Skeletal muscle satellite cell (primary cell): ENCODE data around the gene USB1.

ENCODE experiments used
- H3K27me3 ChIP-seq: 2 replicates; pipeline ENCODE4 v1.7.0; 2013; ENCODE audit warnings: low read length; ENCODE audit not compliant: control insufficient read depth, insufficient read depth
- H3K36me3 ChIP-seq: 2 replicates; pipeline ENCODE4 v1.7.0; 2013; ENCODE audit warnings: mild to moderate bottlenecking, control low read depth, low read length; ENCODE audit not compliant: insufficient read depth
- H3K4me1 ChIP-seq: 2 replicates; pipeline ENCODE4 v1.7.0; 2013; ENCODE audit warnings: low read length; ENCODE audit not compliant: control insufficient read depth, insufficient read depth
- H3K4me2 ChIP-seq: 2 replicates; pipeline ENCODE4 v1.7.0; 2013; ENCODE audit warnings: mild to moderate bottlenecking, low read length
- H3K4me3 ChIP-seq: 2 replicates; pipeline ENCODE4 v1.7.0; 2013; ENCODE audit warnings: low read length
- H3K9ac ChIP-seq: 2 replicates; pipeline ENCODE4 v1.7.0; 2013; ENCODE audit warnings: mild to moderate bottlenecking, low read depth, low read length, moderate library complexity
- H3K9me3 ChIP-seq: replicated peaks from 2 replicates; pipeline ENCODE4 v1.7.0; 2013; ENCODE audit warnings: mild to moderate bottlenecking, control low read depth, low read length

Gene USB1

GRCh38 chr16:57960310-57960709 is 40.9 kb upstream of the USB1 start:
- H3K27me3 ChIP-seq = peaks cover 38% of the 10 kb centered on the region
- no peak overlapping the region for H3K4me3 ChIP-seq
- no peaks in the 10 kb centered on the region for H3K9me3 ChIP-seq
- no peak overlapping the region for H3K9ac ChIP-seq
- no peak overlapping the region for H3K4me2 ChIP-seq
- peaks cover 5% of the 10 kb centered on the region for H3K4me1 ChIP-seq
- no peaks in the 10 kb centered on the region for H3K36me3 ChIP-seq

GRCh38 chr16:57960826-57961472 is 40.3 kb upstream of the USB1 start:
- no peaks in the 10 kb centered on the region for H3K36me3 ChIP-seq
- H3K4me1 ChIP-seq = peaks cover under 1% of the 10 kb centered on the region
- H3K4me3 ChIP-seq = no peak overlapping the region
- no peak overlapping the region for H3K4me2 ChIP-seq
- no peaks in the 10 kb centered on the region for H3K9me3 ChIP-seq
- H3K9ac ChIP-seq = no peak overlapping the region
- peaks cover 32% of the 10 kb centered on the region for H3K27me3 ChIP-seq

GRCh38 chr16:57961538-57961937 is 39.7 kb upstream of the USB1 start:
- no peak overlapping the region for H3K4me3 ChIP-seq
- no peaks in the 10 kb centered on the region for H3K9me3 ChIP-seq
- peaks cover 32% of the 10 kb centered on the region for H3K27me3 ChIP-seq
- H3K9ac ChIP-seq = no peak overlapping the region
- no peak overlapping the region for H3K4me2 ChIP-seq
- no peaks in the 10 kb centered on the region for H3K4me1 ChIP-seq
- H3K36me3 ChIP-seq = no peaks in the 10 kb centered on the region

GRCh38 chr16:57962046-57962445 is 39.2 kb upstream of the USB1 start:
- no peaks in the 10 kb centered on the region for H3K4me1 ChIP-seq
- H3K9ac ChIP-seq = no peak overlapping the region
- no peak overlapping the region for H3K4me2 ChIP-seq

GRCh38 chr16:57962756-57963155 is 38.5 kb upstream of the USB1 start:
- H3K4me2 ChIP-seq = no peak overlapping the region
- no peak overlapping the region for H3K9ac ChIP-seq
- H3K4me1 ChIP-seq = no peaks in the 10 kb centered on the region
- H3K9me3 ChIP-seq = no peaks in the 10 kb centered on the region
- no peak overlapping the region for H3K4me3 ChIP-seq
- peaks cover 32% of the 10 kb centered on the region for H3K27me3 ChIP-seq
- H3K36me3 ChIP-seq = no peaks in the 10 kb centered on the region

More at GRCh38 chr16:57962046-57962445, 39.2 kb upstream of the USB1 start:
- no peaks in the 10 kb centered on the region for H3K9me3 ChIP-seq
- no peak overlapping the region for H3K4me3 ChIP-seq
- peaks cover 32% of the 10 kb centered on the region for H3K27me3 ChIP-seq
- no peaks in the 10 kb centered on the region for H3K36me3 ChIP-seq

- Histone ChIP-seq H3K9me3 (no peaks in the 10 kb centered on the region), H3K4me1 (no peaks in the 10 kb centered on the region), H3K9ac (no peak overlapping the region), H3K36me3 (no peaks in the 10 kb centered on the region), H3K4me2 (no peak overlapping the region), H3K4me3 (no peak overlapping the region), H3K27me3 (peaks cover 32% of the 10 kb centered on the region)
Measured at GRCh38 chr16:57964157-57964700, 37.0 kb upstream of the USB1 start.

- no peaks in the 10 kb centered on the region for H3K4me1 ChIP-seq
- no peak overlapping the region for H3K4me2 ChIP-seq
- peaks cover 40% of the 10 kb centered on the region for H3K27me3 ChIP-seq
- H3K4me3 ChIP-seq = no peak overlapping the region
- no peak overlapping the region for H3K9ac ChIP-seq
- H3K36me3 ChIP-seq = no peaks in the 10 kb centered on the region
- no peaks in the 10 kb centered on the region for H3K9me3 ChIP-seq
Measured at GRCh38 chr16:57966204-57966771, 34.9 kb upstream of the USB1 start.

GRCh38 chr16:57966986-57967385 is 34.2 kb upstream of the USB1 start:
- Histone ChIP-seq H3K9me3 (no peaks in the 10 kb centered on the region), H3K27me3 (peaks cover 36% of the 10 kb centered on the region), H3K4me3 (no peak overlapping the region), H3K9ac (no peak overlapping the region), H3K36me3 (no peaks in the 10 kb centered on the region), H3K4me2 (no peak overlapping the region), H3K4me1 (no peaks in the 10 kb centered on the region)

GRCh38 chr16:57967916-57968315 is 33.3 kb upstream of the USB1 start:
- H3K4me1 ChIP-seq = no peaks in the 10 kb centered on the region
- H3K4me2 ChIP-seq = no peak overlapping the region
- H3K36me3 ChIP-seq = no peaks in the 10 kb centered on the region
- no peak overlapping the region for H3K9ac ChIP-seq
- H3K9me3 ChIP-seq = no peaks in the 10 kb centered on the region
- no peak overlapping the region for H3K4me3 ChIP-seq
- peaks cover 34% of the 10 kb centered on the region for H3K27me3 ChIP-seq

GRCh38 chr16:57969451-57970123 is 31.6 kb upstream of the USB1 start:
- H3K4me2 ChIP-seq = no peak overlapping the region
- no peaks in the 10 kb centered on the region for H3K9me3 ChIP-seq
- peaks cover 34% of the 10 kb centered on the region for H3K27me3 ChIP-seq
- H3K9ac ChIP-seq = no peak overlapping the region
- H3K4me1 ChIP-seq = no peaks in the 10 kb centered on the region
- no peak overlapping the region for H3K4me3 ChIP-seq
- H3K36me3 ChIP-seq = no peaks in the 10 kb centered on the region

- no peaks in the 10 kb centered on the region for H3K9me3 ChIP-seq
- H3K36me3 ChIP-seq = no peaks in the 10 kb centered on the region
- H3K9ac ChIP-seq = no peak overlapping the region
- H3K4me3 ChIP-seq = no peak overlapping the region
- H3K4me2 ChIP-seq = no peak overlapping the region
- no peaks in the 10 kb centered on the region for H3K4me1 ChIP-seq
- peaks cover 34% of the 10 kb centered on the region for H3K27me3 ChIP-seq
Measured at GRCh38 chr16:57970319-57970718, 30.9 kb upstream of the USB1 start.
